Liver (tissue), 9 donors: Measurements from ENCODE around the gene PPP1R3G. TPM values are rescaled to one million over a fixed set of nuclear protein-coding genes. Genes with fewer than 3 reads are reported as not detected.

Experiments
- DNase-seq: peaks from one replicate; pipeline ENCODE4 v3.0.0-alpha.2; 2017; ENCODE audit warnings: low spot score
- H3K27ac ChIP-seq, 2 donors: one replicate each; pipeline ENCODE4 v1.7.0; 2013; ENCODE audit warnings: inconsistent platforms in 2 of 2, low read length in 2 of 2, control low read depth in 1 of 2, low read depth in 1 of 2, mild to moderate bottlenecking in 1 of 2
- H3K27me3 ChIP-seq, 4 donors: one replicate each; pipeline versions ENCODE4 v1.6.1 to v1.7.0; 2013; ENCODE audit warnings: low read length in 3 of 4, inconsistent platforms in 1 of 4, mild to moderate bottlenecking in 1 of 4, moderate library complexity in 1 of 4; ENCODE audit not compliant: control insufficient read depth in 4 of 4, insufficient read depth in 4 of 4
- H3K36me3 ChIP-seq, 4 donors: one replicate each; pipeline versions ENCODE4 v1.6.1 to v1.7.0; 2013; ENCODE audit warnings: low read length in 3 of 4, mild to moderate bottlenecking in 3 of 4, low read depth in 1 of 4, moderate library complexity in 1 of 4; ENCODE audit not compliant: control insufficient read depth in 4 of 4, insufficient read depth in 3 of 4
- H3K4me1 ChIP-seq, 4 donors: one replicate each; pipeline versions ENCODE4 v1.6.1 to v1.7.0; 2013; ENCODE audit warnings: low read length in 3 of 4, mild to moderate bottlenecking in 3 of 4, moderate library complexity in 1 of 4; ENCODE audit not compliant: control insufficient read depth in 4 of 4, insufficient read depth in 4 of 4
- H3K4me3 ChIP-seq, 3 donors: one replicate each; pipeline versions ENCODE4 v1.6.1 to v1.7.0; 2013; ENCODE audit warnings: low read length in 3 of 3, control low read depth in 1 of 3, low read depth in 1 of 3, mild to moderate bottlenecking in 1 of 3
- H3K9ac ChIP-seq, 2 donors: one replicate each; pipeline ENCODE4 v1.7.0; 2013; ENCODE audit warnings: low read length in 2 of 2, mild to moderate bottlenecking in 2 of 2, moderate library complexity in 2 of 2, control low read depth in 1 of 2, low read depth in 1 of 2
- H3K9me3 ChIP-seq, 4 donors: one replicate each; pipeline versions ENCODE4 v1.6.1 to v1.7.0; 2013; ENCODE audit warnings: low read length in 3 of 4; ENCODE audit not compliant: control insufficient read depth in 4 of 4
- ATF3 ChIP-seq: IDR thresholded peaks from 2 replicates; pipeline ENCODE4 v1.6.1; 2016; ENCODE audit warnings: antibody characterized with exemption
- CTCF ChIP-seq: fragments of 150-350 bp; IDR thresholded peaks from 2 replicates; pipeline ENCODE4 v1.5.1; 2017; ENCODE audit warnings: improper control_type of control experiment, low read depth, low read length; ENCODE audit not compliant: missing input control
- EGR1 ChIP-seq, 2 donors: IDR thresholded peaks; 2 replicates each; pipeline ENCODE4 v1.6.1; 2016 to 2018; ENCODE audit warnings: antibody characterized with exemption in 2 of 2, low read depth in 2 of 2
- FOXA1 ChIP-seq: IDR thresholded peaks from 2 replicates; pipeline ENCODE4 v1.6.1; 2016; ENCODE audit warnings: antibody characterized with exemption
- FOXA2 ChIP-seq: IDR thresholded peaks from 2 replicates; pipeline ENCODE4 v1.6.1; 2016; ENCODE audit warnings: antibody characterized with exemption
- GABPA ChIP-seq, 2 donors: IDR thresholded peaks in 1 of 2; conservative IDR thresholded peaks in 1 of 2; 2 replicates each; pipeline ENCODE4 v1.6.1; 2016; ENCODE audit warnings: antibody characterized with exemption in 2 of 2, mild to moderate bottlenecking in 1 of 2, moderate library complexity in 1 of 2
- HNF4A ChIP-seq, 2 donors: conservative IDR thresholded peaks; 2 replicates each; pipeline ENCODE4 v1.6.1; 2016; ENCODE audit warnings: antibody characterized with exemption in 2 of 2, mild to moderate bottlenecking in 2 of 2
- HNF4G ChIP-seq: IDR thresholded peaks from 2 replicates; pipeline ENCODE4 v1.6.1; 2016; ENCODE audit warnings: antibody characterized with exemption
- JUND ChIP-seq, 2 donors: IDR thresholded peaks; 2 replicates each; pipeline ENCODE4 v1.6.1; 2016; ENCODE audit warnings: antibody characterized with exemption in 2 of 2
- MAX ChIP-seq: IDR thresholded peaks from 2 replicates; pipeline ENCODE4 v1.6.1; 2016; ENCODE audit warnings: antibody characterized with exemption
- NR2F2 ChIP-seq: IDR thresholded peaks from 2 replicates; pipeline ENCODE4 v1.6.1; 2016; ENCODE audit warnings: antibody characterized with exemption
- RAD21 ChIP-seq, 2 donors: IDR thresholded peaks; 2 replicates each; pipeline ENCODE4 v1.6.1; 2016; ENCODE audit warnings: antibody characterized with exemption in 2 of 2, mild to moderate bottlenecking in 2 of 2
- REST ChIP-seq: IDR thresholded peaks from 2 replicates; pipeline ENCODE4 v1.6.1; 2016; ENCODE audit warnings: antibody characterized with exemption, mild to moderate bottlenecking
- RXRA ChIP-seq, 2 donors: IDR thresholded peaks; 2 replicates each; pipeline ENCODE4 v1.6.1; 2017 to 2018; ENCODE audit warnings: antibody characterized with exemption in 2 of 2, mild to moderate bottlenecking in 1 of 2
- SP1 ChIP-seq: IDR thresholded peaks from 2 replicates; pipeline ENCODE4 v1.6.1; 2018; ENCODE audit warnings: antibody characterized with exemption, mild to moderate bottlenecking
- TAF1 ChIP-seq: conservative IDR thresholded peaks from 2 replicates; pipeline ENCODE4 v1.6.1; 2016; ENCODE audit warnings: antibody characterized with exemption, mild to moderate bottlenecking
- YY1 ChIP-seq: IDR thresholded peaks from 2 replicates; pipeline ENCODE4 v1.6.1; 2016; ENCODE audit warnings: antibody characterized with exemption, mild to moderate bottlenecking
- ZBTB33 ChIP-seq: IDR thresholded peaks from 2 replicates; pipeline ENCODE4 v1.6.1; 2016; ENCODE audit warnings: antibody characterized with exemption
- WGBS: extraction: QIAGEN DNeasy Blood & Tissue Kit; methylation state at CpG from one replicate; pipeline ENCODE4 v1.1.7; 2013; 5-methylcytosine and 5-hydroxymethylcytosine counted together
- polyA plus RNA-seq, 2 donors: library from polyadenylated mRNA; stranded (reverse) in 1 of 2; unstranded in 1 of 2; fragments of 200-250 nt in 1 of 2; fragments of >200 nt in 1 of 2; fragmentation: Nextera tagmentation in 1 of 2; extraction: Ambion mirVana in 1 of 2; gene quantifications; one replicate each; pipeline versions ENCODE4 v1.2.1 to v1.2.3, GENCODE V29; 2013 to 2015
- total RNA-seq, 2 donors: library from RNA; depleted of rRNA; stranded (reverse); fragments of >200 nt; gene quantifications; one replicate each; pipeline ENCODE4 v1.2.3, GENCODE V29; 2014
- donor health status: healthy.
- donor health status: healthy.
- donor health status: healthy.
- donor health status: healthy.
- donor health status: healthy.

Gene PPP1R3G
- total and polyA plus RNA-seq, 4 donors, result 0.25 to 3.0 (median 0.47) TPM

GRCh38 chr6:5133943-5134342 is 48.8 kb downstream of the PPP1R3G start:
- no peak overlapping the region for H3K4me3 ChIP-seq
- DNase-seq, result no peak
- H3K36me3 ChIP-seq, result no peaks in the 10 kb centered on the region
- no peak overlapping the region for H3K27ac ChIP-seq
- TF ChIP-seq HNF4G, result no peak
- TF ChIP-seq RXRA (IDR thresholded peaks at IDR 0.05), result no peak
- no peak for TF ChIP-seq EGR1 (IDR thresholded peaks at IDR 0.05; ENCODE audit: low read depth in 2 of 2)
- TF ChIP-seq HNF4A (conservative IDR thresholded peaks at IDR 0.05), result no peak
- no peak for TF ChIP-seq FOXA2
- TF ChIP-seq CTCF, result no peak
- TF ChIP-seq GABPA (IDR thresholded peaks at IDR 0.05 in 1 of 2, conservative IDR thresholded peaks at IDR 0.05 in 1 of 2), result no peak
- H3K4me1 ChIP-seq, result peaks cover 0 to 2% (median under 1%) of the 10 kb centered on the region in 4 donors
- whole genome bisulfite sequencing, result 91% methylated on average over 2 of the region's 2 CpGs
- H3K27me3 ChIP-seq, result no peaks in the 10 kb centered on the region
- H3K9me3 ChIP-seq, result no peaks in the 10 kb centered on the region
- H3K9ac ChIP-seq, result no peak overlapping the region

GRCh38 chr6:5135788-5136376 is 50.7 kb downstream of the PPP1R3G start:
- Histone ChIP-seq H3K9ac (no peak overlapping the region), H3K36me3 (no peaks in the 10 kb centered on the region), H3K9me3 (no peaks in the 10 kb centered on the region), H3K27ac (no peak overlapping the region), H3K27me3 (no peaks in the 10 kb centered on the region), H3K4me1 (peaks cover 3 to 11% (median 5%) of the 10 kb centered on the region in 4 donors), H3K4me3 (no peak overlapping the region)
- DNase-seq, result no peak
- TF ChIP-seq CTCF, result peak; percentile 38
- TF ChIP-seq NR2F2, result no peak
- no peak for TF ChIP-seq ZBTB33
- TF ChIP-seq JUND (IDR thresholded peaks at IDR 0.05), result no peak
- TF ChIP-seq FOXA1, result no peak
- TF ChIP-seq RAD21 (IDR thresholded peaks at IDR 0.05), result peak in 1 of 2 donors; percentile 67
- no peak for TF ChIP-seq SP1
- TF ChIP-seq ATF3, result no peak
- no peak for TF ChIP-seq GABPA (IDR thresholded peaks at IDR 0.05 in 1 of 2, conservative IDR thresholded peaks at IDR 0.05 in 1 of 2)
- no peak for TF ChIP-seq FOXA2
- no peak for TF ChIP-seq REST
- no peak for TF ChIP-seq MAX
- TF ChIP-seq HNF4G, result no peak
- TF ChIP-seq EGR1 (IDR thresholded peaks at IDR 0.05; ENCODE audit: low read depth in 2 of 2), result no peak
- TF ChIP-seq TAF1, result no peak
- TF ChIP-seq HNF4A (conservative IDR thresholded peaks at IDR 0.05), result no peak
- no peak for TF ChIP-seq RXRA (IDR thresholded peaks at IDR 0.05)
- no peak for TF ChIP-seq YY1
- 75% methylated on average over 9 of the region's 9 CpGs for WGBS
